ENCODE measurements around the gene COX18.

COX18 gene

GRCh38 chr4:73055241-73055897, 14.1 kb downstream of the COX18 start:
- no peak for DNase-seq (ENCODE audit: low read depth)

GRCh38 chr4:73053974-73054480, 15.5 kb downstream of the COX18 start:
- TF ChIP-seq CTCF (conservative IDR thresholded peaks at IDR 0.05; ENCODE audit: low read depth, low read length), result no peak
- H3K4me3 ChIP-seq (ENCODE audit: low read depth, low read length), result no peak overlapping the region
- peak; percentile 53 for DNase-seq (ENCODE audit: low read depth)

More at GRCh38 chr4:73055241-73055897, 14.1 kb downstream of the COX18 start:
- H3K4me3 ChIP-seq (ENCODE audit: low read depth, low read length), result no peak overlapping the region
- TF ChIP-seq CTCF (conservative IDR thresholded peaks at IDR 0.05; ENCODE audit: low read depth, low read length), result no peak

GRCh38 chr4:73053076-73053475, 16.4 kb downstream of the COX18 start:
- H3K4me3 ChIP-seq (ENCODE audit: low read depth, low read length), result no peak overlapping the region
- peak; percentile 57 for DNase-seq (ENCODE audit: low read depth)
- no peak for TF ChIP-seq CTCF (conservative IDR thresholded peaks at IDR 0.05; ENCODE audit: low read depth, low read length)

GRCh38 chr4:73051625-73052024, 17.9 kb downstream of the COX18 start:
- no peak for TF ChIP-seq CTCF (conservative IDR thresholded peaks at IDR 0.05; ENCODE audit: low read depth, low read length)
- DNase-seq (ENCODE audit: low read depth), result no peak
- H3K4me3 ChIP-seq (ENCODE audit: low read depth, low read length), result no peak overlapping the region

GRCh38 chr4:73045879-73046278, 23.6 kb downstream of the COX18 start:
- no peak for DNase-seq (ENCODE audit: low read depth)
- TF ChIP-seq CTCF (conservative IDR thresholded peaks at IDR 0.05; ENCODE audit: low read depth, low read length), result no peak

GRCh38 chr4:73037057-73037456, 32.5 kb downstream of the COX18 start:
- no peak for TF ChIP-seq CTCF (conservative IDR thresholded peaks at IDR 0.05; ENCODE audit: low read depth, low read length)
- DNase-seq (ENCODE audit: low read depth), result no peak
- H3K4me3 ChIP-seq (ENCODE audit: low read depth, low read length), result no peak overlapping the region

More at GRCh38 chr4:73045879-73046278, 23.6 kb downstream of the COX18 start:
- no peak overlapping the region for H3K4me3 ChIP-seq (ENCODE audit: low read depth, low read length)

GRCh38 chr4:73036123-73036522, 33.4 kb downstream of the COX18 start:
- no peak for TF ChIP-seq CTCF (conservative IDR thresholded peaks at IDR 0.05; ENCODE audit: low read depth, low read length)

More at GRCh38 chr4:73036123-73036522, 33.4 kb downstream of the COX18 start:
- H3K4me3 ChIP-seq (ENCODE audit: low read depth, low read length), result no peak overlapping the region
- no peak for DNase-seq (ENCODE audit: low read depth)
